HepG2 (cell line): ENCODE measurements around the gene ALDOA. TPM values are rescaled to one million over a fixed set of nuclear protein-coding genes. Genes with fewer than 3 reads are reported as not detected.

Experiments
- MZF1 ChIP-seq: sonication (generic); formaldehyde crosslinking; IDR thresholded peaks from 2 replicates; pipeline ENCODE4 v1.8.1; 2023; ENCODE audit warnings: mild to moderate bottlenecking, missing genetic modification reagents, borderline replicate concordance
- POLR2AphosphoS5 ChIP-seq: IDR thresholded peaks from 2 replicates; pipeline ENCODE4 v1.6.1; 2012; ENCODE audit warnings: low read depth, low read length
- TARDBP ChIP-seq: sonication (generic); formaldehyde crosslinking; IDR thresholded peaks from 2 replicates; pipeline ENCODE4 v1.8.0; 2022; ENCODE audit warnings: mild to moderate bottlenecking, missing genetic modification reagents
- TEAD2 ChIP-seq: sonication (generic); formaldehyde crosslinking; IDR thresholded peaks from 2 replicates; pipeline ENCODE4 v1.9.0; 2021; ENCODE audit warnings: missing genetic modification reagents
- ZFP62 ChIP-seq: sonication (generic); formaldehyde crosslinking; IDR thresholded peaks from 2 replicates; pipeline ENCODE4 v1.4.0; 2020; ENCODE audit warnings: missing genetic modification reagents
- ZNF143 ChIP-seq: sonication (generic); formaldehyde crosslinking; IDR thresholded peaks from 2 replicates; pipeline ENCODE4 v1.4.0; 2020; ENCODE audit warnings: missing genetic modification reagents
- ZNF296 ChIP-seq: sonication (generic); formaldehyde crosslinking; conservative IDR thresholded peaks from 2 replicates; pipeline ENCODE4 v1.5.0; 2020; ENCODE audit warnings: mild to moderate bottlenecking, missing genetic modification reagents
- ZNF562 ChIP-seq: sonication (generic); formaldehyde crosslinking; IDR thresholded peaks from 2 replicates; pipeline ENCODE4 v1.8.0; 2022; ENCODE audit warnings: missing genetic modification reagents, borderline replicate concordance
- ZNF570 ChIP-seq: sonication (generic); formaldehyde crosslinking; IDR thresholded peaks from 2 replicates; pipeline ENCODE4 v1.4.0; 2020; ENCODE audit warnings: mild to moderate bottlenecking, missing genetic modification reagents, borderline replicate concordance
- ZNF737 ChIP-seq: sonication (generic); formaldehyde crosslinking; IDR thresholded peaks from 2 replicates; pipeline ENCODE4 v1.5.0; 2020; ENCODE audit warnings: missing genetic modification reagents, mild to moderate bottlenecking, borderline replicate concordance
- ZNF747 ChIP-seq: sonication (generic); formaldehyde crosslinking; IDR thresholded peaks from 2 replicates; pipeline ENCODE4 v1.8.1; 2023; ENCODE audit warnings: missing genetic modification reagents, mild to moderate bottlenecking, borderline replicate concordance
- ZNF841 ChIP-seq: sonication (generic); formaldehyde crosslinking; IDR thresholded peaks from 2 replicates; pipeline ENCODE4 v1.8.1; 2023; ENCODE audit warnings: missing genetic modification reagents, borderline replicate concordance
- ZSCAN22 ChIP-seq: sonication (generic); formaldehyde crosslinking; IDR thresholded peaks from 2 replicates; pipeline ENCODE4 v1.4.0; 2020; ENCODE audit warnings: mild to moderate bottlenecking, missing genetic modification reagents
- polyA plus RNA-seq, 8 experiments: library from polyadenylated mRNA; depleted of rRNA in 3 of 8; stranded (reverse) in 7 of 8; unstranded in 1 of 8; fragments of >200 nt; fragmentation: Illumina TruSeq in 4 of 8; extraction: Trizol in 4 of 8; gene quantifications; 2 replicates each; pipeline versions ENCODE4 v1.2.1 to v1.2.3, GENCODE V29; 2011 to 2016; ENCODE audit warnings: low read depth in 4 of 8, missing spikeins in 1 of 8, mixed read lengths in 1 of 8; ENCODE audit not compliant: insufficient read depth in 1 of 8
- total RNA-seq, 5 experiments: library from RNA; depleted of rRNA; stranded (reverse); fragments of >200 nt; fragmentation: Illumina TruSeq; extraction: Trizol; gene quantifications; 2 replicates each; pipeline ENCODE4 v1.2.3, GENCODE V29; 2016; ENCODE audit warnings: low read depth in 1 of 5
- TF ChIP-seq, protein P1 (sequence below): sonication (generic); formaldehyde crosslinking; IDR thresholded peaks from 2 replicates; pipeline ENCODE4 v1.5.0; 2020; ENCODE audit warnings: mild to moderate bottlenecking, missing genetic modification reagents
- TF ChIP-seq, protein P2 (sequence below): sonication (generic); formaldehyde crosslinking; IDR thresholded peaks from 2 replicates; pipeline ENCODE4 v1.4.0; 2020; ENCODE audit warnings: missing genetic modification reagents
- TF ChIP-seq, protein P3 (sequence below): sonication (generic); formaldehyde crosslinking; IDR thresholded peaks from 2 replicates; pipeline ENCODE4 v1.5.1; 2020; ENCODE audit warnings: mild to moderate bottlenecking, missing genetic modification reagents, moderate library complexity
- TF ChIP-seq, protein P4 (sequence below): sonication (generic); formaldehyde crosslinking; IDR thresholded peaks from 2 replicates; pipeline ENCODE4 v1.4.0; 2020; ENCODE audit warnings: missing genetic modification reagents, borderline replicate concordance

The ALDOA gene
- total and polyA plus RNA-seq, 2 of the 13 experiments (the other 11 are each of a cell fraction or from before 2014, with no cell fraction given), result 925 to 1,884 TPM

DNA sequence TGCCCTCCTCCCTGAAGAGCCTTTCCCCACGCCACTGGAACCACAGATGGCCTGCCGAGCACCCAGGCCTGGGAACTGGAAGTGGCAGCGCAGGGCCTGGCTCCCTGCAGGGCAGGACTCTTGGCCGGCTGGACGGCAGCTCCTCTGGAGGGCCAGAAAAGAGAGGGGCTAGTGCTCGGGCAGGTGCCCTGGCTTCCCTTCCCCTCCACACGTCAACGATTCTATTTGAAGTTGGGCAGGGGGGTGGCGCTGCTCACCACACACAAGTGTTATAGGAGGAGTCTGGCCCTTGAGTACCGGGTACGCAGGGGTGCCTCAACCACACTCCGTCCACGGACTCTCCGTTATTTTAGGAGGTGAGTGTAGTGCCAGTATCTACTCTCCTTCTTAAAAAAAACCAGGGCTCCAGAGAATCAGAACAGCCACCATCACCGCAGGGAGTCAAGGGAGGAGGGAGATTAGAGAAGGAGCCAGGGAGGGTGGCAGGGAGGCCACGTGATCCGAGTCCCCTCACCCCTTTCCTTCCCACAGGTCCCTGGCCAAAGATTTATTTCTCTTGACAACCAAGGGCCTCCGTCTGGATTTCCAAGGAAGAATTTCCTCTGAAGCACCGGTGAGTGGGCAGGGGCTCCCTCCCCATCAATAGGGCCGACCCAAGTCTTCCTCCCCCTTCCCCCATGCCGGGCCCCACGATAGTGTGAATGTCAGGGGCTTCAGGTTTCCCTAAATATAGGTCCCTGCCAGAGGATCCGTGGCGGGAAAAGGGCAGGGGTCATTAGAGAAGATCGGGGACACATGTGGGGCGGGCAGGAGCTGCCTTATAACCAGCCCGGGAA is 1.4 kb upstream of the ALDOA start (continued):
- TF ChIP-seq, protein P1, sequence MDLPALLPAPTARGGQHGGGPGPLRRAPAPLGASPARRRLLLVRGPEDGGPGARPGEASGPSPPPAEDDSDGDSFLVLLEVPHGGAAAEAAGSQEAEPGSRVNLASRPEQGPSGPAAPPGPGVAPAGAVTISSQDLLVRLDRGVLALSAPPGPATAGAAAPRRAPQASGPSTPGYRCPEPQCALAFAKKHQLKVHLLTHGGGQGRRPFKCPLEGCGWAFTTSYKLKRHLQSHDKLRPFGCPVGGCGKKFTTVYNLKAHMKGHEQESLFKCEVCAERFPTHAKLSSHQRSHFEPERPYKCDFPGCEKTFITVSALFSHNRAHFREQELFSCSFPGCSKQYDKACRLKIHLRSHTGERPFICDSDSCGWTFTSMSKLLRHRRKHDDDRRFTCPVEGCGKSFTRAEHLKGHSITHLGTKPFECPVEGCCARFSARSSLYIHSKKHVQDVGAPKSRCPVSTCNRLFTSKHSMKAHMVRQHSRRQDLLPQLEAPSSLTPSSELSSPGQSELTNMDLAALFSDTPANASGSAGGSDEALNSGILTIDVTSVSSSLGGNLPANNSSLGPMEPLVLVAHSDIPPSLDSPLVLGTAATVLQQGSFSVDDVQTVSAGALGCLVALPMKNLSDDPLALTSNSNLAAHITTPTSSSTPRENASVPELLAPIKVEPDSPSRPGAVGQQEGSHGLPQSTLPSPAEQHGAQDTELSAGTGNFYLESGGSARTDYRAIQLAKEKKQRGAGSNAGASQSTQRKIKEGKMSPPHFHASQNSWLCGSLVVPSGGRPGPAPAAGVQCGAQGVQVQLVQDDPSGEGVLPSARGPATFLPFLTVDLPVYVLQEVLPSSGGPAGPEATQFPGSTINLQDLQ (CRISPR knock-in tag), result peak; percentile 37; the same call in 1 of the 2 replicates
- no peak for TF ChIP-seq ZNF841 (CRISPR knock-in tag)
- TF ChIP-seq ZNF562 (CRISPR knock-in tag), result no peak
- TF ChIP-seq, protein P2, sequence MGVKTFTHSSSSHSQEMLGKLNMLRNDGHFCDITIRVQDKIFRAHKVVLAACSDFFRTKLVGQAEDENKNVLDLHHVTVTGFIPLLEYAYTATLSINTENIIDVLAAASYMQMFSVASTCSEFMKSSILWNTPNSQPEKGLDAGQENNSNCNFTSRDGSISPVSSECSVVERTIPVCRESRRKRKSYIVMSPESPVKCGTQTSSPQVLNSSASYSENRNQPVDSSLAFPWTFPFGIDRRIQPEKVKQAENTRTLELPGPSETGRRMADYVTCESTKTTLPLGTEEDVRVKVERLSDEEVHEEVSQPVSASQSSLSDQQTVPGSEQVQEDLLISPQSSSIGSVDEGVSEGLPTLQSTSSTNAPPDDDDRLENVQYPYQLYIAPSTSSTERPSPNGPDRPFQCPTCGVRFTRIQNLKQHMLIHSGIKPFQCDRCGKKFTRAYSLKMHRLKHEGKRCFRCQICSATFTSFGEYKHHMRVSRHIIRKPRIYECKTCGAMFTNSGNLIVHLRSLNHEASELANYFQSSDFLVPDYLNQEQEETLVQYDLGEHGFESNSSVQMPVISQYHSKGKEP, result 0 out of 2 replicates have a peak, but pooled peaks have one; percentile 42
- TF ChIP-seq ZNF747 (CRISPR knock-in tag), result no peak; the same call in 1 of the 2 replicates
- no peak for TF ChIP-seq ZFP62
- TF ChIP-seq, protein P3, sequence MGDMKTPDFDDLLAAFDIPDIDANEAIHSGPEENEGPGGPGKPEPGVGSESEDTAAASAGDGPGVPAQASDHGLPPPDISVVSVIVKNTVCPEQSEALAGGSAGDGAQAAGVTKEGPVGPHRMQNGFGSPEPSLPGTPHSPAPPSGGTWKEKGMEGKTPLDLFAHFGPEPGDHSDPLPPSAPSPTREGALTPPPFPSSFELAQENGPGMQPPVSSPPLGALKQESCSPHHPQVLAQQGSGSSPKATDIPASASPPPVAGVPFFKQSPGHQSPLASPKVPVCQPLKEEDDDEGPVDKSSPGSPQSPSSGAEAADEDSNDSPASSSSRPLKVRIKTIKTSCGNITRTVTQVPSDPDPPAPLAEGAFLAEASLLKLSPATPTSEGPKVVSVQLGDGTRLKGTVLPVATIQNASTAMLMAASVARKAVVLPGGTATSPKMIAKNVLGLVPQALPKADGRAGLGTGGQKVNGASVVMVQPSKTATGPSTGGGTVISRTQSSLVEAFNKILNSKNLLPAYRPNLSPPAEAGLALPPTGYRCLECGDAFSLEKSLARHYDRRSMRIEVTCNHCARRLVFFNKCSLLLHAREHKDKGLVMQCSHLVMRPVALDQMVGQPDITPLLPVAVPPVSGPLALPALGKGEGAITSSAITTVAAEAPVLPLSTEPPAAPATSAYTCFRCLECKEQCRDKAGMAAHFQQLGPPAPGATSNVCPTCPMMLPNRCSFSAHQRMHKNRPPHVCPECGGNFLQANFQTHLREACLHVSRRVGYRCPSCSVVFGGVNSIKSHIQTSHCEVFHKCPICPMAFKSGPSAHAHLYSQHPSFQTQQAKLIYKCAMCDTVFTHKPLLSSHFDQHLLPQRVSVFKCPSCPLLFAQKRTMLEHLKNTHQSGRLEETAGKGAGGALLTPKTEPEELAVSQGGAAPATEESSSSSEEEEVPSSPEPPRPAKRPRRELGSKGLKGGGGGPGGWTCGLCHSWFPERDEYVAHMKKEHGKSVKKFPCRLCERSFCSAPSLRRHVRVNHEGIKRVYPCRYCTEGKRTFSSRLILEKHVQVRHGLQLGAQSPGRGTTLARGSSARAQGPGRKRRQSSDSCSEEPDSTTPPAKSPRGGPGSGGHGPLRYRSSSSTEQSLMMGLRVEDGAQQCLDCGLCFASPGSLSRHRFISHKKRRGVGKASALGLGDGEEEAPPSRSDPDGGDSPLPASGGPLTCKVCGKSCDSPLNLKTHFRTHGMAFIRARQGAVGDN (CRISPR knock-in tag), result peak; percentile 98
- TF ChIP-seq POLR2AphosphoS5, result peak; percentile 91
- TF ChIP-seq, protein P4, sequence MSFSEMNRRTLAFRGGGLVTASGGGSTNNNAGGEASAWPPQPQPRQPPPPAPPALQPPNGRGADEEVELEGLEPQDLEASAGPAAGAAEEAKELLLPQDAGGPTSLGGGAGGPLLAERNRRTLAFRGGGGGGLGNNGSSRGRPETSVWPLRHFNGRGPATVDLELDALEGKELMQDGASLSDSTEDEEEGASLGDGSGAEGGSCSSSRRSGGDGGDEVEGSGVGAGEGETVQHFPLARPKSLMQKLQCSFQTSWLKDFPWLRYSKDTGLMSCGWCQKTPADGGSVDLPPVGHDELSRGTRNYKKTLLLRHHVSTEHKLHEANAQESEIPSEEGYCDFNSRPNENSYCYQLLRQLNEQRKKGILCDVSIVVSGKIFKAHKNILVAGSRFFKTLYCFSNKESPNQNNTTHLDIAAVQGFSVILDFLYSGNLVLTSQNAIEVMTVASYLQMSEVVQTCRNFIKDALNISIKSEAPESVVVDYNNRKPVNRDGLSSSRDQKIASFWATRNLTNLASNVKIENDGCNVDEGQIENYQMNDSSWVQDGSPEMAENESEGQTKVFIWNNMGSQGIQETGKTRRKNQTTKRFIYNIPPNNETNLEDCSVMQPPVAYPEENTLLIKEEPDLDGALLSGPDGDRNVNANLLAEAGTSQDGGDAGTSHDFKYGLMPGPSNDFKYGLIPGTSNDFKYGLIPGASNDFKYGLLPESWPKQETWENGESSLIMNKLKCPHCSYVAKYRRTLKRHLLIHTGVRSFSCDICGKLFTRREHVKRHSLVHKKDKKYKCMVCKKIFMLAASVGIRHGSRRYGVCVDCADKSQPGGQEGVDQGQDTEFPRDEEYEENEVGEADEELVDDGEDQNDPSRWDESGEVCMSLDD (CRISPR knock-in tag), result peak; percentile 2; the same call in 1 of the 2 replicates
- peak; percentile 87 for TF ChIP-seq TARDBP (CRISPR knock-in tag)
- TF ChIP-seq ZNF737 (CRISPR knock-in tag), result no peak
- no peak for TF ChIP-seq TEAD2
- peak; percentile 7; the same call in 1 of the 2 replicates for TF ChIP-seq MZF1 (CRISPR knock-in tag)
- no peak; the same call in 1 of the 2 replicates for TF ChIP-seq ZNF143 (CRISPR knock-in tag)
- TF ChIP-seq ZNF296, result no peak
- TF ChIP-seq ZNF570 (CRISPR knock-in tag), result 0 out of 2 replicates have a peak, but pooled peaks have one; percentile 38
- TF ChIP-seq ZSCAN22, result no peak
